IMR-90 (cell line): ENCODE measurements around the gene SLC29A3. TPM values are rescaled to one million over a fixed set of nuclear protein-coding genes. Genes with fewer than 3 reads are reported as not detected.

Source experiments
- ATAC-seq: fragments of 200-7000 bp; cut with Tn5 transposase; 2 replicates; pipeline ENCODE4 v1.9.1; 2020; ENCODE audit warnings: low read depth, mild to moderate bottlenecking, moderate library complexity
- BruUV-seq: library from RNA; stranded (reverse); fragments of 400-500 nt; replicated peaks from 2 replicates; lab custom pipeline; 2021; lab: Mats Ljungman, UMichigan
- CTCF ChIA-PET: fragments of 300-600 bp; formaldehyde crosslinking; extraction: SDS; loops from one replicate; lab custom pipeline; 2021; ENCODE audit warnings: antibody characterized with exemption; lab: Yijun Ruan, JAX
- POLR2A ChIA-PET: fragments of 300-600 bp; sonication (Branson Sonifier 250); formaldehyde crosslinking; loops from one replicate; lab custom pipeline; 2022; ENCODE audit warnings: antibody characterized with exemption; ENCODE audit not compliant: unreplicated experiment; lab: Charles Lee
- DNase-seq: peaks from one replicate; pipeline ENCODE4 v3.0.0; 2013
- H2AFZ ChIP-seq: replicated peaks from 2 replicates; pipeline ENCODE3; 2013; ENCODE audit warnings: low read length, mild to moderate bottlenecking; ENCODE audit not compliant: poor library complexity
- H2AK5ac ChIP-seq: 2 replicates; pipeline ENCODE4 v1.6.1; 2013; ENCODE audit warnings: low read depth, low read length, inconsistent platforms
- H2AK9ac ChIP-seq: replicated peaks from 2 replicates; pipeline ENCODE3; 2013; ENCODE audit warnings: mild to moderate bottlenecking, low read depth, low read length, moderate library complexity; ENCODE audit not compliant: poor library complexity
- H2BK120ac ChIP-seq: 2 replicates; pipeline ENCODE4 v1.6.1; 2013; ENCODE audit warnings: low read depth, low read length, inconsistent platforms
- H2BK15ac ChIP-seq: 3 replicates; pipeline ENCODE4 v1.6.1; 2013; ENCODE audit warnings: low read depth, low read length, inconsistent platforms
- H2BK20ac ChIP-seq: 2 replicates; pipeline ENCODE4 v1.6.1; 2013; ENCODE audit warnings: low read depth, mild to moderate bottlenecking, inconsistent platforms, low read length, moderate library complexity
- H2BK5ac ChIP-seq: 2 replicates; pipeline ENCODE4 v1.6.1; 2013; ENCODE audit warnings: mild to moderate bottlenecking, low read depth, low read length, inconsistent platforms; ENCODE audit not compliant: poor library complexity, severe bottlenecking
- H3K14ac ChIP-seq: replicated peaks from 2 replicates; pipeline ENCODE4 v1.6.1; 2013; ENCODE audit warnings: low read depth, low read length, inconsistent platforms
- H3K18ac ChIP-seq: 2 replicates; pipeline ENCODE4 v1.6.1; 2013; ENCODE audit warnings: low read depth, low read length, control low read depth
- H3K23ac ChIP-seq: 2 replicates; pipeline ENCODE4 v1.6.1; 2013; ENCODE audit warnings: low read depth, low read length, inconsistent platforms
- H3K27ac ChIP-seq: 2 replicates; pipeline ENCODE4 v1.5.1; 2013; ENCODE audit warnings: mild to moderate bottlenecking, control low read depth, low read length; ENCODE audit not compliant: insufficient read depth
- H3K27me3 ChIP-seq: 2 replicates; pipeline ENCODE4 v1.6.1; 2013; ENCODE audit warnings: low read length; ENCODE audit not compliant: control insufficient read depth, insufficient read depth
- H3K36me3 ChIP-seq: 2 replicates; pipeline ENCODE4 v1.6.1; 2013; ENCODE audit warnings: low read length, mixed read lengths; ENCODE audit not compliant: control insufficient read depth, insufficient read depth
- H3K4ac ChIP-seq: 2 replicates; pipeline ENCODE4 v1.6.1; 2013; ENCODE audit warnings: low read depth, low read length, inconsistent platforms
- H3K4me1 ChIP-seq: 2 replicates; pipeline ENCODE4 v1.6.1; 2013; ENCODE audit warnings: low read length, mixed read lengths; ENCODE audit not compliant: control insufficient read depth, insufficient read depth
- H3K4me2 ChIP-seq: 2 replicates; pipeline ENCODE4 v1.6.1; 2013; ENCODE audit warnings: low read depth, mild to moderate bottlenecking, control low read depth, low read length, moderate library complexity
- H3K4me3 ChIP-seq: 2 replicates; pipeline ENCODE4 v1.5.1; 2013; ENCODE audit warnings: low read depth, mild to moderate bottlenecking, control low read depth, low read length, moderate library complexity; ENCODE audit not compliant: insufficient read depth
- H3K56ac ChIP-seq: 2 replicates; pipeline ENCODE4 v1.6.1; 2013; ENCODE audit warnings: low read length, inconsistent platforms; ENCODE audit not compliant: insufficient read depth; ENCODE audit errors: extremely low read depth
- H3K79me1 ChIP-seq, 2 experiments: 2 replicates each; pipeline ENCODE4 v1.6.1; 2013; ENCODE audit warnings: low read length in 2 of 2, inconsistent platforms in 1 of 2, low read depth in 1 of 2
- H3K9ac ChIP-seq: 2 replicates; pipeline ENCODE4 v1.6.1; 2013; ENCODE audit warnings: low read depth, low read length, control low read depth
- H3K9me1 ChIP-seq: 2 replicates; pipeline ENCODE4 v1.6.1; 2013; ENCODE audit warnings: low read length, inconsistent platforms; ENCODE audit not compliant: insufficient read depth
- H3K9me3 ChIP-seq: 2 replicates; pipeline ENCODE4 v1.6.1; 2013; ENCODE audit warnings: low read length; ENCODE audit not compliant: control insufficient read depth, insufficient read depth
- H4K20me1 ChIP-seq: 2 replicates; pipeline ENCODE4 v1.6.1; 2013; ENCODE audit warnings: low read length, inconsistent platforms; ENCODE audit not compliant: insufficient read depth
- H4K5ac ChIP-seq: 2 replicates; pipeline ENCODE4 v1.6.1; 2013; ENCODE audit warnings: mild to moderate bottlenecking, low read depth, low read length, control low read depth
- H4K8ac ChIP-seq, 2 experiments: 2 replicates each; pipeline ENCODE4 v1.6.1; 2013; ENCODE audit warnings: low read depth in 2 of 2, low read length in 2 of 2, control low read depth in 1 of 2, inconsistent platforms in 1 of 2
- H4K91ac ChIP-seq: 2 replicates; pipeline ENCODE4 v1.6.1; 2013; ENCODE audit warnings: low read depth, low read length, inconsistent platforms; ENCODE audit not compliant: insufficient read depth
- BHLHE40 ChIP-seq: fragments of 150-350 bp; IDR thresholded peaks from 2 replicates; pipeline ENCODE4 v1.6.1; 2016; ENCODE audit warnings: mild to moderate bottlenecking, low read depth, low read length
- CEBPB ChIP-seq: IDR thresholded peaks from 2 replicates; pipeline ENCODE4 v1.6.1; 2012; ENCODE audit warnings: low read depth, low read length, improper control_type of control experiment
- CHD1 ChIP-seq: IDR thresholded peaks from 2 replicates; pipeline ENCODE4 v1.6.1; 2012; ENCODE audit warnings: low read depth, low read length, improper control_type of control experiment
- CTCF ChIP-seq: conservative IDR thresholded peaks from 2 replicates; pipeline ENCODE4 v1.5.1; 2012; ENCODE audit warnings: mild to moderate bottlenecking, low read depth, low read length, improper control_type of control experiment
- ELK1 ChIP-seq: fragments of 150-350 bp; IDR thresholded peaks from 2 replicates; pipeline ENCODE4 v1.6.1; 2016; ENCODE audit warnings: low read depth, mild to moderate bottlenecking, low read length, moderate library complexity, borderline replicate concordance
- FOS ChIP-seq: fragments of 150-350 bp; IDR thresholded peaks from 2 replicates; pipeline ENCODE4 v1.6.1; 2016; ENCODE audit warnings: low read depth, low read length
- MAFK ChIP-seq: IDR thresholded peaks from 2 replicates; pipeline ENCODE4 v1.6.1; 2012; ENCODE audit warnings: low read depth, low read length, improper control_type of control experiment
- MAZ ChIP-seq: IDR thresholded peaks from 2 replicates; pipeline ENCODE4 v1.6.1; 2012; ENCODE audit warnings: low read depth, mild to moderate bottlenecking, low read length, improper control_type of control experiment, moderate library complexity, borderline replicate concordance
- MXI1 ChIP-seq: IDR thresholded peaks from 2 replicates; pipeline ENCODE4 v1.6.1; 2012; ENCODE audit warnings: low read depth, mild to moderate bottlenecking, low read length, moderate library complexity, borderline replicate concordance
- NFE2L2 ChIP-seq: fragments of 150-350 bp; IDR thresholded peaks from 2 replicates; pipeline ENCODE4 v1.6.1; 2016; ENCODE audit warnings: low read depth, mild to moderate bottlenecking, low read length
- POLR2A ChIP-seq: IDR thresholded peaks from 2 replicates; pipeline ENCODE4 v1.6.1; 2012; ENCODE audit warnings: mild to moderate bottlenecking, low read depth, low read length
- RAD21 ChIP-seq: IDR thresholded peaks from 2 replicates; pipeline ENCODE4 v1.6.1; 2012; ENCODE audit warnings: low read length, improper control_type of control experiment
- RCOR1 ChIP-seq: IDR thresholded peaks from 2 replicates; pipeline ENCODE4 v1.6.1; 2012; ENCODE audit warnings: mild to moderate bottlenecking, low read length, improper control_type of control experiment; ENCODE audit not compliant: insufficient replicate concordance
- RFX5 ChIP-seq: IDR thresholded peaks from 2 replicates; pipeline ENCODE4 v1.8.0; 2012; ENCODE audit warnings: low read depth, mild to moderate bottlenecking, low read length, moderate library complexity
- SMC3 ChIP-seq: fragments of 150-350 bp; IDR thresholded peaks from 2 replicates; pipeline ENCODE4 v1.6.1; 2016; ENCODE audit warnings: low read depth, mild to moderate bottlenecking, antibody characterized with exemption, low read length, moderate library complexity
- USF2 ChIP-seq: fragments of 150-350 bp; IDR thresholded peaks from 2 replicates; pipeline ENCODE4 v1.6.1; 2017; ENCODE audit warnings: mild to moderate bottlenecking, antibody characterized with exemption, low read length, low read depth
- WGBS, 2 experiments: methylation state at CpG; one replicate each; pipeline versions ENCODE4 v1.1.5 to v1.1.7; 2013; ENCODE audit warnings: missing lambda C conversion rate in 2 of 2; ENCODE audit not compliant: insufficient read length in 1 of 2; ENCODE audit errors: extremely low coverage in 2 of 2; 5-methylcytosine and 5-hydroxymethylcytosine counted together
- dilution Hi-C: fragments of 300-500 bp; cut with HindIII; formaldehyde crosslinking; loops from one replicate; pipeline ENCODE4 v1.14.3; 2018; ENCODE audit warnings: low sequenced_read_pairs; ENCODE audit not compliant: unreplicated experiment
- in situ Hi-C: fragments of 300-500 bp; cut with MboI; formaldehyde crosslinking; loops from 3 replicates; pipeline ENCODE4 v1.14.3; 2019; ENCODE audit warnings: low sequenced_read_pairs, inconsistent platforms, mixed read lengths
- intact Hi-C: fragments of 100-400 bp; cut with micrococcal nuclease; formaldehyde crosslinking; loops from 2 replicates; pipeline ENCODE4 v1.10.0; 2022
- polyA plus RNA-seq, 3 experiments: library from polyadenylated mRNA; depleted of rRNA; stranded (reverse); fragments of >200 nt; gene quantifications; 2 replicates each; pipeline ENCODE4 v1.2.3, GENCODE V29; 2012; ENCODE audit warnings: low replicate concordance in 1 of 3
- total RNA-seq: library from RNA; depleted of rRNA; stranded (reverse); fragments of >200 nt; gene quantifications from 2 replicates; pipeline ENCODE4 v1.2.3, GENCODE V29; 2012

The SLC29A3 gene
- total and polyA plus RNA-seq, 2 of the 4 experiments (the other 2 are of a cell fraction): 0.72 to 3.0 TPM

GRCh38 chr10:71306979-71307378, 12.1 kb upstream of the SLC29A3 start:
- Histone ChIP-seq H3K4me1 (no peaks in the 10 kb centered on the region), H4K8ac (no peak overlapping the region), H3K4me2 (no peak overlapping the region), H3K9me3 (no peaks in the 10 kb centered on the region), H3K36me3 (no peaks in the 10 kb centered on the region), H3K23ac (no peak overlapping the region), H3K9ac (no peak overlapping the region), H3K4me3 (no peak overlapping the region), H2BK20ac (no peak overlapping the region), H3K27me3 (peaks cover 11% of the 10 kb centered on the region), H3K18ac (no peak overlapping the region), H3K56ac (no peak overlapping the region), H2BK5ac (no peak overlapping the region), H3K79me1 (no peaks in the 10 kb centered on the region), H4K20me1 (no peaks in the 10 kb centered on the region), H4K5ac (no peak overlapping the region), H2AK5ac (no peak overlapping the region), H2AK9ac (no peak overlapping the region), H3K4ac (no peak overlapping the region), H3K14ac (no peak overlapping the region), H4K91ac (no peak overlapping the region), H3K9me1 (no peaks in the 10 kb centered on the region), H2AFZ (no peak overlapping the region), H2BK15ac (no peak overlapping the region), H2BK120ac (no peak overlapping the region), H3K27ac (no peak overlapping the region)
- intact Hi-C loops: no loop called here
- ChIA-PET POLR2A (no interaction called here), CTCF (interaction anchor here (0.8 kb wide), 1 partner anchor 589 kb away, joined by 3 read pairs; no protein-coding TSS in a partner anchor)
- TF ChIP-seq MAFK: no peak
- no peak for TF ChIP-seq CTCF
- TF ChIP-seq RAD21: no peak
- TF ChIP-seq USF2: no peak
- TF ChIP-seq MXI1: no peak
- no peak for TF ChIP-seq SMC3
- TF ChIP-seq MAZ: no peak
- no peak for TF ChIP-seq CEBPB
- TF ChIP-seq ELK1: no peak
- TF ChIP-seq RFX5: no peak
- no peak for TF ChIP-seq FOS
- no peak for TF ChIP-seq BHLHE40
- no peak for TF ChIP-seq CHD1
- TF ChIP-seq RCOR1: no peak
- no peak for TF ChIP-seq POLR2A
- TF ChIP-seq NFE2L2: no peak
- no peak for ATAC-seq
- dilution Hi-C loops: no loop called here
- WGBS, 2 experiments: no CpG with 5 or more reads among the region's 3 CpGs
- in situ Hi-C loops: no loop called here
- BruUV-seq: no TSS peak
- no peak for DNase-seq
